Measurements from ENCODE around the gene FMNL1.

- TF ChIP-seq CTCF (IDR thresholded peaks at IDR 0.05; ENCODE audit: insufficient read depth, low read length) (no peak), REST (IDR thresholded peaks at IDR 0.05; ENCODE audit: insufficient replicate concordance, low read depth) (no peak), POLR2AphosphoS5 (IDR thresholded peaks at IDR 0.05; ENCODE audit: low read depth) (no peak), GABPA (IDR thresholded peaks at IDR 0.05; ENCODE audit: low read depth) (no peak), SPI1 (IDR thresholded peaks at IDR 0.05; ENCODE audit: borderline replicate concordance, low read depth) (no peak)
These were observed 24.6 kb upstream of the FMNL1 start for GRCh38 chr17:45197108-45197507.

Data from HL-60 (cell line).